HCEC 1CT (cell line): ENCODE results near the gene NET1.
"Not testable (repeated sequence)": the region's sequence is repeated elsewhere in the genome, so short reads cannot be mapped to it uniquely, and the experiment has no call there.

ENCODE experiments used
- DNase-seq: peaks from one replicate; pipeline ENCODE4 v3.0.0-alpha.2; 2017

Gene NET1

DNA sequence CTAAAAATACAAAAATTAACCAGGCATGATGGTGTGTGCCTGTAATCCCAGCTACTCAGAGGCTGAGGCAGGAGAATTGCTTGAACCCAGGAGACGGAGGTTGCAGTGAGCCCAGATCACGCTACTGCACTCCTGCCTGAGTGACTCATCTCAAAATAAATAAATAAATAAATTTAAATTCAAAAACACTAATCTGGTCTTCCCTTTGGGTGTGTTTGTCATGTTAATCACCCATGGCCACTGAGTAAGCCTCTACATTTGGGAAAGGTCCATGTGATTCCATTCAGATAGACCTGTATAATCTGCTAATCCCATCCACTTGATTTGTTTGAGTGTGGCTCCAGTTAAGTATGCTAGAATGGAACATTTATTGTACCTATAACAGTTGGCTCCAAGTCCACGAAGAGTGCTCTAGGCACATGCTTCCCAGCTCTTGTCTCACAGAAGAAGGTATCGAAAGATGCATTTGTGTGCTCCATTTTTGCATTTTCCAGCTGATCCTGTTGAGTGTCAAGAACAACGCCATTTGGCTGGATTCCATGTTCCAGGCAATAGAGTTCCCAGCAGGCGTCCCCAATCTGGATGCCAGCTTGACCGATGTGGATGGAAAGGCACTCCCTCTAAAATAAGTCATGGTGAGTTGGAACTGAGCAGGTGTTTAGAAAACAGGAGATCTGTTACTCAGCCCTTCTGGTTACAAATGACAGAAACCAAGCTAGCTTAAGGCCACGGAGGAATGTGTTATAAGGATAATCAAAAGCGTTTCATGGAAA, 11.7 kb upstream of the NET1 start:
- no peak for DNase-seq

DNA sequence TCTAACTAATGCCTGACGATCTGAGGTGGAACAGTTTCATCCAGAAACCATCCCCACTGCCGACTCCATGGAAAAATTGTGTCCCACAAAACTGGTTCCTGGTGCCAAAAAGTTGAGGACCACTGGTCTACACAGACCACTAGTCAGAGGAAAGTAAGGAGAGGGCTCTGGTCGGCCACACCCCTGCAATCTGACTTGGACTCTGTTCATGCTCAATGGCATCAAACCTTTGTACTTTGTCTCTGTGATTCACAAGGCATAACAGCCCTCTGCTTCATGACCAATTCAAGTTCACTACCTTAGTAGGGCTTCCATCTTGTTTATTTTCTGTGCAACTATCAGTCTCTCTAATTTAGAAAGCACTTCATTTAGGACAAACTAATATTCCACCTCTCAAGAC, 9.6 kb upstream of the NET1 start:
- DNase-seq = no peak

DNA sequence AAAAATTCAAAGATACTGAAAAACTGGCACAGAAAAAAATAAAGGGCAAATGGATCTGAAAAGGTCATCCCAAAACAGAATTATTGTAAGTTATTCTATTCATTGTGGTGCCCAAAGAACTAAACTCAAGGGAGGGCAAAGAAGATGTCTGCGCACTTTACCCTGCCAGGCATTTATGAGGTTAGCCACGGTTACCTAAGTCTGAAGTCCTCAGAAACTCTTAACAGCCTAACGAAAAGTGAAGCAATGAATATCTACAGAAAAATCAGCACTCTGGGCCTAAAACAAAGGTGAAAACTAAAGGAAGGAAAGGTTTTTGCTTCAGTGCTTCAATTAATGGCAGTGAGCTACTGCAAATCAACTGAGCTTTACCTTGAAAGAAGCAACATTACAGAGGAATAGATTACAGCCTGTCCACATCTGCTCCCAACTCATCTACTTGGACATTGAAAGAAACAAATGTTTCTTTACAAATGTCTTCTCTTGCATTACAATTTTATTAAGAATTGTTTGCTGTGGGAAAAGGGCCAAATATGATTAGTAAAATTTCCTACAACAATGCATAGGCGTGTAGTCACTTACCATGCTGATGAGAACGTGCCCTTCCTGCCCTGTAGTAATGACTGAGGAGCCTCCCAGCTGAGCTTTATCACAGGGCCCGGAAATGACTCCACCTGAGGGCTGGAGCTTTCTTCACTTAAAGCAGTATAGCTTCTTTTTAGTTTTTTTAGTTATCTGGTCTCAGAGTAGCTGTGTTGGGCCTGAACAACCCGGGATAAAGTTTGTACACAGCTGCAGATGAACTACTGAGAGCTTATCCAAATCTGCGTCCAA, 7.9 kb upstream of the NET1 start, which contains the start of gene TUBAL3:
TSS of gene TUBAL3 (minus strand) at position 621 of the 834 bp plus-strand sequence. CDS start at position 585, 36 bp downstream.
- DNase-seq = peak; percentile 28

DNA sequence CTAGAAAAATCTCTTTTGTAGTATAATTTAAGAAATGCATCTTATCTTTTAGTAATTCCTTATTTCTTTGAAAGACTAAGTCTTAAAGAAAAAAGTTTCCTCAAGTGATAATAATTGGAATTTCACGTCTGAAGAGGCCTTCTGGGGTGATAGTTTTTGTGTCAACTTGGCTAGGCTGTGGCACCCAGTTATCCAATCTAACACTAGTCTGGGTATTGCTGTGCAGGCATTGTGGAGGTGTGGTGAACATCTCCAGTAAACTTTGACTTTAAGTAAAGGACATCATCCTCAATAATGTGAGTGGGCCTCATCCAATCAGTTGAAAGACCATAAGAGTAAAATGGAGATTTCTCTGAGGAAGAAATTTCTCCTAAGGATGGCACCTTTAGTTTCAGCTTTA, 5.4 kb upstream of the NET1 start:
- DNase-seq = no peak

DNA sequence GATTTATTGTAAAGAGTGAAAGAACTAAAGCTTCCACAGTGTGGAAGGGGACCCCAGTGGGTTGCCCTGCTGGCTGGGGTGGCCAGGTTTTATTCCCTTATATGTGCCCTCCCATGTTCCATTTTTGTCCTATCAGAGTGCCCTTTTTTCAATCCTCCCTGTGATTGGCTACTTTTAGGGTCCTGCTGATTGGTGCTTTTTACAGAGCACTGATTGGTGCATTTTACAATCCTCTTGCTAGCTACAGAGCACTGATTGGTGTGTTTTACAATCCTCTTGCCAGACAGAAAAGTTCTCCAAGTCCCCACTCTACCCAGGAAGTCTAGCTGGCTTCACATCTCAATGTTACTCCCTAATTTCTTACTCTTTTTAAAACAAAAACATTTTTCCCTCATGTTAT, 1.6 kb upstream of the NET1 start:
- not testable (repeated sequence) for DNase-seq

DNA sequence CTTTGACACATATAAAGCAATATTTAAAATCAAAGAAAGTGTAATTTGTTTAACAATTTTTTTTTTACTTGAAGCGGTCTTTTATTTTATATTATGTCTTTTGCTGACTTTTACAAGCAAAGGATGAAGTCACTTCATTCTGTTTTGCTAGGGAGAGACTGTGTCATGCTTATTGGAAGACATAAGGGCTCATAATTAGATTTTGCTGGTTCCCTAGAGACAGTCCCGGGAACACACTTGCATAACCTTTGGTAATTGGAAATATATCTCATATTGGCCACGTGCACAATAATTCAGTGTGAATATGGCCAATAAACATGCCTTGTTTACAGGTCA, 448 bp upstream of the NET1 start:
- no peak for DNase-seq

DNA sequence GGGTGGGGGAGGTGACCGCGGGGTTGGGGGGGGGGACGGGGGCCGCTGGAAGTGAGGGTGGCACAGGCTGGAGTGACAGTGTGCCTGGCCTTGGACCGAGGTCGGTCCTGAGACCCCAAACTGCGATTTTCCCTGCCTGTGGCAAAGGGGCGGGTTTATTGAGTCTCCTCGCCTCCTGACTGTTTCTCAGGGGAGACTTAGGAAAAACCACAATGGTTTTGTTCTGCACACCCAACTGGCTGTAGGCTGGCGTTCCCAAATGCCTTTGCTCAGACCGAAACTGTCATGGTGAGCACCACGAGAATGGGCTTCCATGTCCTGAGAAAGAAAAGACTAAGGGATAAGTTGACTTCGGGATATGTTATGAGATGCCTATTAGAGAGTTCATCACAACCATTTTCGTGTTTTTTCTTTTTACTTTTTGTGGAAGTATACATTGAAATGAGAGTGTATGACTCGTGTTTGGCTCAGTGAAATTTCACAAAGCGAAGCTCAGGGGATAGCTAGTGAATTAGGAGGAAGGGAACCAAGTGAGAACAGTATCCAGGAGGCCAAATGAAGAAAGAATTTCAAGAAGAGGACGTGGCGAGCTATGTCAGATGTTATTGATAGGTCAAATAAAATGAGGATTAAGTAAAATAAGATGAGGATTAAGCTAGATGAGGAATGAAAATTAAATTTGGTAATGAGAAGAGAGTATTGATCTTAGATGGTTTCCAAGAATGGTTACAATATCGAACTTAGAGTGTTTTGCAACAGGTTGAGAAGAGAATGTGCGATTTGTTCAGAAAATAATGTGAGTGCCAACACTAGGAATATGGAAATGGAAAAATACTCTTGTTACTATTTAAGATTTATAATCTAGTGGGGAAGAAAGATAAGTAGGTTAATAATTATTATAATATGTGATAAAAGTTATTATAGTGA, 918 bp downstream of the NET1 start:
- DNase-seq = peak; percentile 71

DNA sequence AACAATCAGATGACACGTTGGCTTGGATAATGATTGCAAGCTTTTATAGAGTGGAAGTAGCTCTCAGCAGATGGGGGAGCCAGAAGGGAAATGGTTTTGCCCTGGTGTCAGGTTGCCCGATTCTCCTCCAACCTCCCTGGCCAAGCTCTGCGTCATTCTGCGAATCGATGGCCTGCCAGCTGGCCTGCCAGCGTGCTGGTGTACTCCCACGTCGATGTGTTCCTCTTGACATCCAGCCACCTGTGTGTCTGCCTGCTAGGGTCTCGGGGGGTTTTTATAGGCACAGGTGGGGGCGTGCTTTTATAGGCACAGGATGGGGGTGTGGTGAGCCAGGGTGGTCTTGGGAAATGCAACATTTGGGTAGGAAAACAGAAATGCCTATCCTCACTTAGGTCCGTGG, 4.6 kb downstream of the NET1 start:
- no peak for DNase-seq

DNA sequence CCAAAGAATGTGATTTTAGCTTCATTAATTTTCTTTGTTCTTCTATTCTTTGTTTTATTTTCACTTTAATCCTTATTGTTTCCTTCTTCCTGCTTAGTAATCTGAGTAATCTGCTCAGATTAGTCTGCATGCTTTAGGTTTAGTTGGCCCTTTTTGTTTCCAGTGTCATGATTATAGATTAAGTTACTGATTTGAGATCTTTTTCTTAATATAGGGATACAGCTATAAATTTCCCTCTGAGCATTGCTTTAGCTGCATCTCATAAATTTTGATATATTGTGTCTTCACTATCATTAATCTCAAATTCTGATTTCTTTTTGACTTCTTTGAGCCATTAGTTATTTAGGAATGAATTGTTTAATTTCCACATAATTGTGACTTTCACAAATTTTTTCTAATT, 6.2 kb downstream of the NET1 start:
- DNase-seq = no peak

DNA sequence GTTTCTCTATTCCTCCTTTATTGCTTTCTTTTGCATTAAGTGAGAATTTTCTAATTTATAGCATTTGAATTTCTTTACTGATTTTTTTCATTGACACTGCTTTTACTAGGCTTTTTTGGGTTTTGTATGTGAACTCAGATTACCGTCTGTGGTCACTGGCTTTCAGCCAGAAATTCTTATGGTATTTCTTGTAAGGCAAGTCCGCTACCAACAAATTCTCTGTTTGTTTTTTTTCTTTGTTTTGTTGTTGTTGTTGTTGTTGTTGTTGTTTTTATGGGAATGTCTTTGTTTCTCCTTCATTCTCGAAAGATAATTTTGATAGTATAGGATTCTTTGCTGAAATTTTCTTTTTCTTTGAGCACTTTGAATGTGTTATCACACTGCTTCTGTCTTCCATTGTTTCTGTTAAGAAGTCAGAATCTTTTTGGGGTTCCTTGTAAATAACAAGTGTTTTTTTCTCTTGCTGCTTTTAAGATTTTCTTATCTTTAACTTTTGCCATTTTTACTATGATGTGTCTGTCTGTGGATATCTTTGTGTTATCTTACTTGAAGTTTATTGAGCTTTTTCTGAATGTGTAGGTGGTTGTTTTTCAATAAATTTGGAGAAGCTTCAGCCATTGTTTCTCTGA, 7.2 kb downstream of the NET1 start:
- no peak for DNase-seq

DNA sequence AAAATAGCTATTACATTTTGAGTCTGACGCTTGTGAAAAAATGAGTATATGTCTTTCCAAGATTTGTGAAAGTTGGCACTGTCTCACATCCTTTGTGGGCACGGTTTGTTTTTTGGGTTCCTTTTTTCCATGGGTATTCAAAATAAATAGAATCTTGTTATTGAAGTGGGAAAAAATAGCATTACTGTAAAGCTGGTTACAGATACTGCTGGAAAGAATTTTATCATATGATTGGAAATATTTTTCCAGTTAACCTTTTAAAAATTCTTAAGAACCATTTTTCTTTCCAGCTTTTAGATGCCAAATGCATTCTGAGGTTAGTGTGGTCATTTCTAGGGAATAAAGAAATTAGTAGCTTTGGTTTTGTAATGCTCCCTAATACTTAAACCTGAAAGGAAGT, 11.4 kb downstream of the NET1 start:
- no peak for DNase-seq

DNA sequence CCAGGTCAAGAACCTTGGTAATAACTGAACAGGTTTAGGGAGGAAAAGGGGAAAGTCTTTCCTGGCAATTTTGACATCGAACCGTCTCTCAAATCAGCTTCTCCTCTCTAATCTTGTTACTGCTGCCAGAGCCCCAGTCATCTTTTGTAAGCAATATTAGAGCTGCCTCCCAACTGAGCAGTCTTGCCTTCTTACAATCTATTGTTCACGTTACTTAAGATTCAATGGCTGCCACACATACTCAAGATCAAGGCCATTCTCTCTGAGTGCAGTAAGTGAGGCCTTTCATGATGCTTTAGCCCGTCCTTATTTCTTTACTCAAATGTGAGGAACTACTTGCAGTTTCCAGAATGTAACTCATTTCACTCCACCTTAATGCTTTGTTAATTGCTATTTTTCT, 12.4 kb downstream of the NET1 start:
- no peak for DNase-seq

DNA sequence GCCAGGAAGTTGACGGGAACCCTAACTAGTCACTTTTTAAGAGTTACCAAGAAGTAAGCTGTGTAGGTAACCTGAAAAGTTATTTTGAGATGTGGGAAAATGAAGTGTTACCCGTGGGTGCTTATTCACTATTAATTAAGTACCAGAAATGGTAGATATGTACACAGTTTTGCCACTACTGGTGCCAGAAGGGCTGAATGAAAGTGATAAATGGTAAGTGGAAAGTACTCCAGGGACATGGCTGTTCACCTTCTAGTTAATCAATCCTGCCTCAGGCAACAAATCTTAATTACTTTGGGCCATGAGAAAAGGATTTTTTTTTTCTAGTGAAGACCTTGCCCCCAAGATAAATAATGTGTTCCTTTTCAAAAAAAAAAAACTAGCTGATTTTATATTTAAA, 15.8 kb downstream of the NET1 start:
- no peak for DNase-seq

DNA sequence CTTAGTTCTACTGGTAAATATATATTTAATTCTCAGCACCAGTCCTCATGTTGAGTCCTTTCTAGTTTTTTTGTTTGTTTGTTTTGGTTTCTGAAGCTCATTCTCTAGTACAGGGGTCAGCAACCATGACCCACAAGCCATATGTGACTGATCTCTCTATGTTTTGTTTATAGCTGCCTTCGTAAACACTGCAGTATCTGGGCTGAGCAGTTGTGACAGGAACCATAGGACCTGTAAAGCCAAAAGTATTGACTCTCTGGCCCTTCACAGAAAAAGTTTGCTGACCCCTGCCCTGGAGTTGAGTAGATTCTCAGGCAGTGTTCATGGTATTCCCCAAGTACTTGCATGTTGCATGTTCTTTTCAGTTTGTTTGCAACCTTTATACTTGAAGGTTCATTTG, 20.8 kb downstream of the NET1 start:
- peak; percentile 31 for DNase-seq

DNA sequence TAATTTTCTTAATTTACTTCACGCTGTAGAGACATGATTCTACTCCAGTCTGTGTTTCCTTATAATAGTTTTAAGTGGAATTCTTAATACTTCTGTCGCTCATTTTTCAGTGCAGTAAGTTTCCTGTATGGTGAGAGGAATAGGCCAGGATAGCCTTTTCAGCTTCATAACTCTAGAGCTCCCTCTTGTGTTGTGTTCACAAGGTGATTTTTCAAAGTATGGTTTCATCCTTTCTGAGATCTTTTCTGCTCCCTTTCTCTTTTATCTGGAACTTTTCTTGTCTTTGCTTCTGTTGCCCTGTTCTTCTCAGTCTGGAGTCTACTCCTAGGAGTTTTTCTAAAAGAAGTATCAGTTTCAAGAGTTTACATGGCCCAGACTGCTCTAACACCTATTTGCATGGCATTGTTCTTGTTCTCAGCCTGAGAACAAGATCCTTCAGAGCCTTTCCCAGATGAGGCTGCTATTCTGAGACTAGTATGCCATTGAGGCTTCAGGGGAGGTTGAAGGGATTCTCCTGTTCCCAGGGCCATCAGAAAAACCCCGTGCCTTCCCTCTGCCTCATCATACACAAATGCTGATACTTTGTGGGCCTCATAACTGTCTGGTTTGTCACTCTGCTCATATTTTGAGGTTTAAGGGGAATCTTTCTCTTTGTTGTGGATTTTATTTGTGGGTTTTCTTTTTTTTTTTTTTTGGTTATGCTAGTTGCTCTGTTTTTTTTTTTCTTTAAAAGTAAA, 21.8 kb downstream of the NET1 start:
- peak; percentile 71 for DNase-seq

DNA sequence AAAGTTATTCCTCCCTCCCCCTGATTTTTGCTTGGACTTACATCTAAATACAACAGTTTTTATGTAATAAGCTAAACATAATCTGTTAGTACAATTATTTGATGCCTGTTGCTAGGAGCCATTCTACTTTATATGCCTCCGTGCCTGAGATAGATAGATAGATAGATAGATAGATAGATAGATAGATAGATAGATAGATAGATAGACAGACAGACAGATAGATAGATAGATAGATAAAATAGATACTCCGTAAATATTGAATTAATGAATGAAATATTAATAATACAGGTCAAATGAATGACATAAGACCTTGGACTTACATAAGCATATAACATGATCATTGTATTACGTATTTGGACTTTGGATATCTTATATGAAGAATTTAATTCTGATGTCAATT, 23.0 kb downstream of the NET1 start:
- DNase-seq = no peak

DNA sequence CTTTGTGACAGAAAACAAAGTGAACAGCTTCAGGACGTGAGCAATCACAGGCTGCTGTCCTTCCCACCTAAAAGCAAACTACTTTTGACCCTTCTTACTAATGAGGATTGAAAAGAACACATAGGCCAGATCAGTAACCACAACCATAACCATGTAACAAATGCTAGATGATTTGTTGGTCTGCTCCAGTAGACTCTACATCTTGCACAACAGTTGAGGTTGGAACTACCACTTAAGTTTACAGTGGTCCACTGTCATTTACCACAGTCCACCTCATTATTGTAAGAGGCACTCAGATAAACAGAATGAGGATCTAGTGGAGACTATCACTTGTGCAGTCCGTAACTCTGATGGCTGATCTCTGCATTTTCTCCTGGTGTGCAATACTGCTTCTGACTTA, 27.8 kb downstream of the NET1 start:
- DNase-seq = no peak

DNA sequence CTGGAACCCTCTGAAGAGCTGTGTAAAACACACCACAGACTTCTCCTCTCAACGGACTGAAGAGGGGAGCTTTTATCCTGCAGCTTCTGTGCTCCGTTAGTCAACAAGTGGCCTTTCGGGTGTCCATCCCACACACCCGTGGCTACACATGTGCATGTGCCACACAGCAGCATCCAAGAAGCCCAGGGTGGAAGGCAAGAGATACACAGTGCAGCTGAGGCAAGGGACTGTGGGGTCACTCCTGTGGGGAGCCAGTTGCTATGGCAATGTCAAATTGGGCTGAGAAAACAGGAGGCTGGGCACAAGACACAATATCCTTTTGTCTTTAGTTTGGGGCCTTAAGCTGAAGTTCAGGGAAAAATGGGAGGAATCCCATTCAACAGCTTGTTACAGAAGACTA, 28.7 kb downstream of the NET1 start:
- no peak for DNase-seq

DNA sequence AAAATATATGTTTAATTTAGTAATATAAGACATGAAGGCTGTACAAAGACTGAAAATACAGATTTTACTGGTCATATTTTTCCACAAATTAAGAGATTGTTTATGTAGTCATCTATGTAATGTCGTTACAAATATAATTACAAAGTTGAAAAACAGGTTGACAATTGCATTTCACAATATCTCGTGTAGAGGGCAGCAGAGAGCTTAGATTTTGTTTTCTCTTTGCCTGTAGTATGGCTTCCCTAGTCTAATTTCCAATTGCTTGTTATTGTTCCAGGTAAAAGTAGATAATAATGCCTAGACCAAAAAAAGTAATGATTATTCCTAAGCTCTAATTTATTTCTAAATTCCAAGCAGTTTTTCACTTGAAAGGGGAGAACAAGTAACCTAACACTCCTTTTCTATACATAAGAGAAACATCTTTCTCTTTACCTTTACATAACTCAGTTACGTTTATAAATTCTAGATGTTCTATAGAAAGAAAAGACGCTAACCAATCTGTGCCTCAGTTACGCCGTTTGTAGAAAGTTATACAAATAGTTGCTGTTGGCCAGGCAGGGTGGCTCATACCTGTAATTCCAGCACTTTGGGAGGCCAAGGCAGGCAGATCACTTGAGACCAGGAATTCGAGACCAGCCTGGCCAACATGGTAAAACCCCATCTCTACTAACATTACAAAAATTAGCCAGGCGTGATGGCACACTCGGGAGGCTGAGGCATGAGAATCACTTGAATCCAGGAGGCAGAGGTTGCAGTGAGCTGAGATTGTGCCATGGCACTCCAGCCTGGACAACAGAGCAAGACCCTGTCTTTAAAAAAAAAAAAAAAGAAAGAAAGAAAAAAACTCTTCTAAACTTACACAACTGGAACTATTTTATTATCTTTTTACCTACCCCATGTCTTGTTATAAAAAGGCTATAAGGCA, 30.0 kb downstream of the NET1 start:
- DNase-seq = peak; percentile 37

DNA sequence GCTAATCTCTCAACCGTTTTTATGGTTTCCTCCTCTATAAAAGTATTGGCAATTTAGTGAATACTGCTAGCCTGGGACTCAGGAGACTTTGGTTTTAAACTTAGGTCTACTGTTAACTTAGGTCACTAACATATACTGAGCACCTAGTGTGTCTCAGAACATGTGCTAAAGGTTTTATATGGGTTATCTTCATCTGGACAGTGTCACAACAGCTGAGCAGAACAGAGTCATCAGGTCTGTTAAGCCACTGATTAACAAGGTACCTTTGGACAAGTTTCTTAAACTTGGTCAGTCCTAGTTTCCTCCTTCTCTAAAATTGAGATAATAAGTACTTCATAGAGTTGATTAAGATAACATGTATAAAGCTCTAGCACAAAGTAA, 30.6 kb downstream of the NET1 start:
- DNase-seq = no peak

DNA sequence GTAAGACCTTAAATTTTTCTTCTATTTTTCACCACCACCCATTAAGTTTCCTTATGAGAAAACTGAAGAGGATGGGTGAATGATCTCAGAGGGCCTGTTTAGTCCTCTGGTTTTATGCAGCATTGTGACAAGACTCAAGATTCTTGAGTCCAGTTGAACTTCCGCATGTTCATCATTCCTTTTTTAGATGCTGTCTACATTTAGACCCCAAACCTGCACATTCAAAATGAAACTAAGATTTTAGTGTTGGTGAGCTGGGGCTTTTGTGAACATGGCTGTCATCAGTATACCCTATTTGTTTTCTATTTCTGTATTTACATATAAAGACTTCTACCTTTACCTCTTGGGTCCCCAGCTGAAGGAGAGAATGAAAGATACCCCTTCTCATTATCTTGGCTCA, 31.1 kb downstream of the NET1 start:
- no peak for DNase-seq
